Ishikawa (cell line): ENCODE results near the gene ITPRID2.

Source experiments
- CEBPB ChIP-seq: IDR thresholded peaks from 2 replicates; pipeline ENCODE4 v1.6.1; 2012
- CREB1 ChIP-seq: IDR thresholded peaks from 2 replicates; pipeline ENCODE4 v1.6.1; 2012; ENCODE audit warnings: low read depth
- EGR1 ChIP-seq: IDR thresholded peaks from 2 replicates; pipeline ENCODE4 v1.6.1; 2012
- EP300 ChIP-seq: IDR thresholded peaks from 2 replicates; pipeline ENCODE4 v1.6.1; 2012; ENCODE audit warnings: borderline replicate concordance
- FOXM1 ChIP-seq: IDR thresholded peaks from 2 replicates; pipeline ENCODE4 v1.6.1; 2012; ENCODE audit warnings: low read depth, borderline replicate concordance
- NFIC ChIP-seq: IDR thresholded peaks from 2 replicates; pipeline ENCODE4 v1.6.1; 2012
- RAD21 ChIP-seq: IDR thresholded peaks from 2 replicates; pipeline ENCODE4 v1.6.1; 2012; ENCODE audit warnings: low read depth
- TAF1 ChIP-seq: IDR thresholded peaks from 2 replicates; pipeline ENCODE4 v1.6.1; 2012; ENCODE audit warnings: low read depth, mild to moderate bottlenecking
- TCF12 ChIP-seq: IDR thresholded peaks from 2 replicates; pipeline ENCODE4 v1.6.1; 2012; ENCODE audit warnings: low read depth
- TEAD4 ChIP-seq: IDR thresholded peaks from 2 replicates; pipeline ENCODE4 v1.6.1; 2012
- YY1 ChIP-seq: IDR thresholded peaks from 2 replicates; pipeline ENCODE4 v1.6.1; 2012; ENCODE audit warnings: low read depth
- ZBTB7A ChIP-seq: IDR thresholded peaks from 2 replicates; pipeline ENCODE4 v1.6.1; 2012; ENCODE audit warnings: low read depth
- TF ChIP-seq, protein P1 (sequence below): IDR thresholded peaks from 2 replicates; pipeline ENCODE4 v1.6.1; 2012
- TF ChIP-seq, protein P2 (sequence below): IDR thresholded peaks from 2 replicates; pipeline ENCODE4 v1.6.1; 2012
- TF ChIP-seq, protein P3 (sequence below): IDR thresholded peaks from 2 replicates; pipeline ENCODE4 v1.6.1; 2012; ENCODE audit warnings: low read depth, mild to moderate bottlenecking

Gene ITPRID2

DNA sequence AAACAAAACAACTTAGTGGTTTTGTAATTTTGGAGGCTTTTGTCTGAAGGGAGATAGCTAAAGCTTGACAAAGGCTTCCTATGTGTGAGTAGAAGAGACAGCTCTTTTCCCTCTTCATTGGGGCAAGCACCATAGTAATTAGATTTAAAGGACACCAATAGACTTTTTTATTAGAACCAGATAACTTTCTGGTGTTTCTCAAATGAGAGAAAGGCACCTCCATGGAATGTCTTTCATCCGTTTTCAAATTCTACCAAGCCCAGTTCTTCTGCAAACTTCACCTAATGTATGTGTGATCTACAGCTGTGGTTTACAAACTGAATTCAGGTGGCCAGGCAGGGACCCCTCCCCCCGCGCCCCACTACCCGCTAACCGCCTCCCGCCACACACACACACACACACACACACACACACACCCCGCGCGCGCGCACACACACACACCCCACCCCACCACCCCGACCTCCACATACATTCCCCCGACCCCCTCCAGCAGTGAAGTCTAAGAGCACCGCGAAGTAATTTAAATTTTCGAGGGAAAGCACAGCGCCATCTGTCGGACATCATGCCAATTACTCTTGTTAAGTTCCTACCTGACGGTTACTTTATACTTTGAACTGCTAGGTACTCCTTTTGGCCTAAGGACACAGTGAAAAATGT lies 62.5 kb downstream of the ITPRID2 start:
- TF ChIP-seq RAD21 (peak; percentile 55), TEAD4 (no peak)

DNA sequence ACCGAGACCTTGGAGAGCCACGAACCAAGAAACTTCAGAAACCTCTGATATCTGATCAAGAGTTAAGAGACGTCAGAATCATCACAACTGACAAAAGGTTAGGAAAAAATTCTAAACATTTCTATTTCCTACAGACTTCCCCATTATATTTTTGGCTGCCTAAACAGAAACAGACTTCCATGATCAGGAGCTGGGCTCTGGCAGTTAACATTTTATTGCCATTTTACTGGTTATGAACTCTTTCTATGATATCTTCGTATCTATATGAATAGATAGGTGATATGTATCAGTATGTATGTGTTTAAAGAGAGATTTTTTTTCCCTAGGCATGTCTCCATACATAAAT lies 63.0 kb downstream of the ITPRID2 start:
- no peak for TF ChIP-seq TAF1
- TF ChIP-seq ZBTB7A = no peak
- TF ChIP-seq, protein P1, sequence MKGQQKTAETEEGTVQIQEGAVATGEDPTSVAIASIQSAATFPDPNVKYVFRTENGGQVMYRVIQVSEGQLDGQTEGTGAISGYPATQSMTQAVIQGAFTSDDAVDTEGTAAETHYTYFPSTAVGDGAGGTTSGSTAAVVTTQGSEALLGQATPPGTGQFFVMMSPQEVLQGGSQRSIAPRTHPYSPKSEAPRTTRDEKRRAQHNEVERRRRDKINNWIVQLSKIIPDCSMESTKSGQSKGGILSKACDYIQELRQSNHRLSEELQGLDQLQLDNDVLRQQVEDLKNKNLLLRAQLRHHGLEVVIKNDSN = no peak
- TF ChIP-seq CREB1 = no peak
- no peak for TF ChIP-seq RAD21
- no peak for TF ChIP-seq TEAD4
- no peak for TF ChIP-seq TCF12
- TF ChIP-seq, protein P2, sequence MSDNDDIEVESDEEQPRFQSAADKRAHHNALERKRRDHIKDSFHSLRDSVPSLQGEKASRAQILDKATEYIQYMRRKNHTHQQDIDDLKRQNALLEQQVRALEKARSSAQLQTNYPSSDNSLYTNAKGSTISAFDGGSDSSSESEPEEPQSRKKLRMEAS = no peak
- TF ChIP-seq, protein P3, sequence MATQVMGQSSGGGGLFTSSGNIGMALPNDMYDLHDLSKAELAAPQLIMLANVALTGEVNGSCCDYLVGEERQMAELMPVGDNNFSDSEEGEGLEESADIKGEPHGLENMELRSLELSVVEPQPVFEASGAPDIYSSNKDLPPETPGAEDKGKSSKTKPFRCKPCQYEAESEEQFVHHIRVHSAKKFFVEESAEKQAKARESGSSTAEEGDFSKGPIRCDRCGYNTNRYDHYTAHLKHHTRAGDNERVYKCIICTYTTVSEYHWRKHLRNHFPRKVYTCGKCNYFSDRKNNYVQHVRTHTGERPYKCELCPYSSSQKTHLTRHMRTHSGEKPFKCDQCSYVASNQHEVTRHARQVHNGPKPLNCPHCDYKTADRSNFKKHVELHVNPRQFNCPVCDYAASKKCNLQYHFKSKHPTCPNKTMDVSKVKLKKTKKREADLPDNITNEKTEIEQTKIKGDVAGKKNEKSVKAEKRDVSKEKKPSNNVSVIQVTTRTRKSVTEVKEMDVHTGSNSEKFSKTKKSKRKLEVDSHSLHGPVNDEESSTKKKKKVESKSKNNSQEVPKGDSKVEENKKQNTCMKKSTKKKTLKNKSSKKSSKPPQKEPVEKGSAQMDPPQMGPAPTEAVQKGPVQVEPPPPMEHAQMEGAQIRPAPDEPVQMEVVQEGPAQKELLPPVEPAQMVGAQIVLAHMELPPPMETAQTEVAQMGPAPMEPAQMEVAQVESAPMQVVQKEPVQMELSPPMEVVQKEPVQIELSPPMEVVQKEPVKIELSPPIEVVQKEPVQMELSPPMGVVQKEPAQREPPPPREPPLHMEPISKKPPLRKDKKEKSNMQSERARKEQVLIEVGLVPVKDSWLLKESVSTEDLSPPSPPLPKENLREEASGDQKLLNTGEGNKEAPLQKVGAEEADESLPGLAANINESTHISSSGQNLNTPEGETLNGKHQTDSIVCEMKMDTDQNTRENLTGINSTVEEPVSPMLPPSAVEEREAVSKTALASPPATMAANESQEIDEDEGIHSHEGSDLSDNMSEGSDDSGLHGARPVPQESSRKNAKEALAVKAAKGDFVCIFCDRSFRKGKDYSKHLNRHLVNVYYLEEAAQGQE = no peak
- no peak for TF ChIP-seq EP300
- TF ChIP-seq FOXM1 = no peak
- TF ChIP-seq YY1 = no peak
- TF ChIP-seq EGR1 = no peak
- no peak for TF ChIP-seq NFIC
- TF ChIP-seq CEBPB = no peak

DNA sequence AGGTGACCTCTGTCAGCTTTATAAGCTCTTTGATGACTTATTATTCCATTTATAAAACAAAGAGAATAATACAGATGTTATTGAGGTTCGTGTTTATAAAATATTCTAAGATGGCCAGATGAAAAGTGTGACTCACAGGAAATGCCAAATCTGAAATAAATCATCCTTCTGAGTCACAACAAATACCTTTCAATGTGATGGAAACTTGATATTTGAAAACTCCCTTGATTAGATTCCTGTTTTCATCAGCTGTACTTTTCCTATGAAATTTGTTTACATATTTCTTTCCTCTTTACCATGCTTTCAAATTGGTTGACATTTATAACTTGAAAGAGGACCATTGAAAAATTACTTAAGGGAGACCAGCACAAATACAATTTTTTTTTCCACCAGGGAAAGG lies 63.5 kb downstream of the ITPRID2 start:
- TF ChIP-seq, protein P2 = no peak
- TF ChIP-seq EP300 = peak; percentile 61; the same call in 1 of the 2 replicates
- TF ChIP-seq CEBPB = no peak
- peak; percentile 55; the same call in 1 of the 2 replicates for TF ChIP-seq TEAD4
- no peak for TF ChIP-seq EGR1
- no peak for TF ChIP-seq ZBTB7A
- TF ChIP-seq NFIC = peak; percentile 23; the same call in 1 of the 2 replicates
- TF ChIP-seq, protein P1 = no peak
- TF ChIP-seq TAF1 = no peak
- TF ChIP-seq TCF12 = no peak
- no peak for TF ChIP-seq YY1
- TF ChIP-seq, protein P3 = no peak
- no peak for TF ChIP-seq RAD21

DNA sequence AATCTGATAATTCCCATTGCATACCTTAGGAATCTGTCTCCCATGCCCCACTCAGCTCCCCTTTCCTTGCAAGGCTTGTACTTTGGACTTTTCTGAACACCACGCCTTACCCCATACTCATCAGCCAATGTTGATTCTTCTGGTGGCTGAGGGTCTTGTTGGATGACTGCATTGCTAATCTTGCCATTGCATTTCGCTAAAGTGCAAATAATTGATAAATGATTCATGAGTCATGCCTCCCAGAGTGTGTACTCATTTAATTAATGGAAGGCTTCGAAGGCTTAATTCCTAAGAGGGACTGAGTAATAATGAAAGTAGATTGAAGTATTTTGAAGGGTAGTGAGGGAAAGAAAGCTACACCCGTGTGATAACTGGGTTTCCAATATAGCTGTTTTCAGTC lies 66.1 kb downstream of the ITPRID2 start:
- TF ChIP-seq RAD21 (no peak), CREB1 (no peak), EGR1 (no peak), TEAD4 (no peak), NFIC (no peak), FOXM1 (no peak), EP300 (no peak), TCF12 (no peak), TAF1 (no peak), CEBPB (no peak), YY1 (no peak)
- TF ChIP-seq, protein P1 = no peak
- TF ChIP-seq, protein P3 = no peak
- TF ChIP-seq, protein P2 = no peak
